GM21717 (cell line): ENCODE results near the gene BTG2.
"Not testable (repeated sequence)": the region's sequence is repeated elsewhere in the genome, so short reads cannot be mapped to it uniquely, and the experiment has no call there.

ENCODE experiments used
- ATAC-seq: cut with Tn5 transposase; IDR thresholded peaks from one replicate; pipeline ENCODE4 v1.9.1; 2021; ENCODE audit warnings: mild to moderate bottlenecking, moderate library complexity; ENCODE audit not compliant: unreplicated experiment

Gene BTG2

DNA sequence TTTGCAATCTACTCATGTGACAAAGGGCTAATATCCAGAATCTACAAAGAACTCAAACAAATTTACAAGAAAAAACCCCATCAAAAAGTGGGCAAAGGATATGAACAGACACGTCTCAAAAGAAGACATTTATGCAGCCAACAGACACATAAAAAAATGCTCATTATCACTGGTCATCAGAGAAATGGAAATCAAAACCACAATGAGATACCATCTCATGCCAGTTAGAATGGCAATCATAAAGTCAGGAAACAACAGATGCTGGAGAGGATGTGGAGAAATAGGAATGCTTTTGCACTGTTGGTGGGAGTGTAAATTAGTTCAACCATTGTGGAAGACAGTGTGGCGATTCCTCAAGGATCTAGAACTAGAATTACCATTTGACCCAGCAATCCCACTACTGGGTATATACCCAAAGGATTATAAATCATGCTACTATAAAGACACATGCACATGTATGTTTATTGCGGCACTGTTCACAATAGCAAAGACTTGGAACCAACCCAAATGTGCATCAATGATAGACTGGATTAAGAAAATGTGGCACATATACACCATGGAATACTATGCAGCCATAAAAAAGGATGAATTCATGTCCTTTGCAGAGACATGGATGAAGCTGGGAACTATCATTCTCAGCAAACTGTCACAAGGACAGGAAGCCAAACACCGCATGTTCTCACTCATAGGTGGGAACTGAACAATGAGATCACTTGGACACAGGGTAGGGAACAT, 8.9 kb downstream of the BTG2 start:
- not testable (repeated sequence) for ATAC-seq

DNA sequence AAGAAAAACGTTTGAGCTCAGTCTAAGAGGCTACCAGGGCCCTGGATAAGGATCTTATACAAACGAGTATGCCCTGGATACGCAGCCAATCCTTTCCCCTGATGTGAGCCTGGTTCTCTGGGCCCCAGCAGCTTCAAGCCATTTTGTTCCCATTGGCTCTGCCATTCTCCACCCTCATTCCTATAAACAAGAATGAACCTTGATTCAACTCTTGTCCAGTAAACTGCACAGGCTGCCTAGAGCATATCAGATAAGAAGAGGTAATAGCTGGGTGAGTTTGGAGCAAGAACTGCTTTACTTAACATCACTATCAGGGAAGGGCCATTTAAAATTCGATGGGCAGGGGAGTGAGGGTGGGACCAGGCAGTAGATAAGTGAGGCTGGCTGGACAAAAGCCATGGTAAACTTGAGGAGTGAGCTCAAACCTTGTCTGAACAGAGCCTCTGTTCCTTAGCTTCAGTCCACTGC, 11.3 kb downstream of the BTG2 start:
- no peak for ATAC-seq

- no peak for ATAC-seq
Measured at GRCh38 chr1:203317429-203318228, 12.3 kb downstream of the BTG2 start.

GRCh38 chr1:203318229-203318517, 12.9 kb downstream of the BTG2 start:
- ATAC-seq, result no peak

GRCh38 chr1:203320591-203321272, 15.4 kb downstream of the BTG2 start:
- ATAC-seq, result peak; percentile 50

DNA sequence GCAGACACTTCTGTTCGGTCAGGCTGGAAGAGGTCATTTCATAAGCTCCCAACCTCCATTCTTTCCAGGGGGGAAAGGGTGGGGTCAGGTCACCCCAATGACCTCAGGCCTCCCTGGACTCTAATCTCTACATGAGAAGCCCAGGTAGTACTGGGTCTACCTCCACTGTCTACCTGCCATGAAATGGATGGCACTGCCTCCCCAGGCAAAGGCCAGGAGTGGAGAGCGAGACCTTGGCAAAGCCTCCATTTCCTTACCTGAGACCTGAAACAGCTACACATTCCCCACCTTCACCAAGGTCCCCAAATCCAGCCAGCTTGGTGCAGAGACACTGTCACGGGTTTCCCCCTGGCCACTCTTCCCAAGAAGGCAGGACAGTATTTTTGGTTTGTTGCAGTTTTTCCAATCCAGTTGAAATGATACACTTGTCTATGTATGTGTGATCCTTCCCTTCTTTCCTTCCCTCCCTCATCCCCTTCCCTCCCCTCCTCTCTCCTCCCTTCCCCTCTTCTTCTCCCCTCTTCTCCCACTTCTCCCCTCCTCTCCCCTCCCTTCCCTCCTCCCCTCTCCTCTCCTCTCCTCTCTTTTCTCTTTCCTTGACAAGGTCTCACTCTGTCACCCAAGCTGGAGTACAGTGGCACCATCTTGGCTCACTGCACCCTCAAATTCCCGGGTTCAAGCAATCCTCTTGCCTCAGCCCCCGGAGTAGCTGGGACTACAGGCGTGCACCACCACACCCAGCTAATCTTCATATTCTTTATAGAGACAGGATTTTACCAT, 16.1 kb downstream of the BTG2 start:
- no peak for ATAC-seq

GRCh38 chr1:203322500-203323179, 17.3 kb downstream of the BTG2 start:
- ATAC-seq, result no peak

DNA sequence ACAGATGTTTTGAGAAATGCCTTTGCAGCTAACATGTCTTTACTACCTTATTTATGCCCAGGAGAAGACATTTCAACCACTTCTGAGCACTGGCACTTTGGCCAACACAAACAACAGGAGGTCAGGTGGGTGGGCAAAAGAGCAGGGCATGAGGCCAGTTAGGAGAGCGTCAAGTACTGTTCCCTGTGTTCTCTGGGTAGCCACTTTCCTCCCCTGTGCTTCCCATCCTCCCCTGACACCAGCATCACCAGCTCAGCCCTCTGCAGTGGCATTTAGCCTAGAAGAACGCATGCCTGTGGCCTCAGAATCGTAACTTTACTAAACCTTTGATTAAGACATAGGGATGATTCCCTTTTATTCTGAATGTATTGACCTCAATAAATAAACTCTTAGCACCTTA, 18.3 kb downstream of the BTG2 start:
- no peak for ATAC-seq

DNA sequence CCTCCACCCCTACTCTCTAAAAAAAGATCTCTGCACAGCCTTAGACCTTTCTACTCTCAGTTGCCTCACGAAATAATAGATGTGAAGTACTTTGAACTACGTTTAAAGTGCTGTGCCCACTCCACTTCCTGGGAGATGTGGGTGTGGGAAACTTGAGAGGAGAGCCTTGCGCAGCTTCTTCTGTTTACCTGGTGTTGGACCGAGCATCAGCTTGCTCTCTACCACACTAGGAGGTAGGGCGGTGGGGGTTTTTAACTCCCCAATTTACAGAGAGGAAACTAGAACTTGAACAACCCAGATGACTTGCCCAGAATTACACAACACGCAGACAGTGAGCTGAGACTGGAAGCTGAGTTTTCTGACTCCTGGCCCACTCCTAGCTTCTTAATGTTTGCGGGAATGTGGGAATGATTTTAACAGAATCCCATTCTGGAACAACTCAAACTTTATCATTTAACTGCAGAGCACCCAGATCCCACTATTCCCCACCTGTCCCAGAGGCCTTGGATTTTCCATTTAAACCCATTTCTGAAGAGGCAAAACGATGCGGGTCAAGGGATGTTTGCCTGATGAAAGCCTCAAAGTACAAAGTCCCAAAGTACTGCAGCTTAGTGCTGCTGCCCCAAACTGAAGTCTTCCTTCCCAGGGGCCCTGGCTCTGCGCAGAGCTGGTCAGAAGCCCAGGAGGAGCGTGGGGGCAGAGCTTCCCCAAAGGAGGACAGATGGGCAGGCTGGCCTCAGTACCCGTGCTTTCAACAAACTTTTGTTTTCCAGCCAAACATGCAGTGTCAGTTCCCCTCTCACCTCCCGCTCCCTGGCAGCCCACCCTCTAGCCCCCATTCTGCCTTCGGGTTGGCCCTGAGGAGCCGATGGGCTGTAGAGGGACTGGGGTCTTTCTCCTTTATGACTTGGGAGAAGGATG, 19.0 kb downstream of the BTG2 start:
- ATAC-seq, result no peak

GRCh38 chr1:203325026-203325417, 19.7 kb downstream of the BTG2 start:
- peak; percentile 25 for ATAC-seq

DNA sequence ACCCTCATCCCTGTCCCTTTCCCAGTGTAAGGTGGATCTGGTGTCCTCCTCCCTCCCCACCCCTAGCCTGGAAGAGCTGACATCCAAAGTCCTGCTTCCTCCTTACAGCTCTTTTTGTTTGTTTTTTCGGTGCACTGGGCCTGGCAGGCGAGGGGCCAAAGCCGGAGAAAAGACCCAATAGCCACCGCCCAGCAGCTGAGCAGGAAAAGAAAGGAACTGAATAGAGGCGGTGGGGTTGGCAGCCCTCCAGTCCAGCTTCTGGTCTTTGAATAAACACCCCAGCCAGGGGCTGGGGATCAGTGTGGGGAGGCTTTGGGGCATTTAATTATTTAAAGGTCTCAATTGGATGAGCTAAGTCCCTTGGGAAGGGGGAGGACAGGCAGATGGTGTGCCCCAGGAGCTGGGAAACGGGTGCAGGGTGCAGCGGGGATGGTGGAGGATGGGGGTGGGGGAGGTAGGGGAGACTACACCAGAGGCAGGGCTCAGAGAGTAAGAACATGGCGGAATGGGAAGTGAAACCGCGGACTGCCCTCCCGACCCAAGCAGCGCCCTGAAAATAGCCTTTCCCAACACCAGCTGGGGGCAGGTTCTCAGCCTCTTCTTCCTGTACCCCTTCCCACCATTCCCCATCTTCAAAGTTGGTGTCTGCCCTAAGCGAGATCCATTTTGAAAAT, 20.2 kb downstream of the BTG2 start:
- ATAC-seq, result no peak

DNA sequence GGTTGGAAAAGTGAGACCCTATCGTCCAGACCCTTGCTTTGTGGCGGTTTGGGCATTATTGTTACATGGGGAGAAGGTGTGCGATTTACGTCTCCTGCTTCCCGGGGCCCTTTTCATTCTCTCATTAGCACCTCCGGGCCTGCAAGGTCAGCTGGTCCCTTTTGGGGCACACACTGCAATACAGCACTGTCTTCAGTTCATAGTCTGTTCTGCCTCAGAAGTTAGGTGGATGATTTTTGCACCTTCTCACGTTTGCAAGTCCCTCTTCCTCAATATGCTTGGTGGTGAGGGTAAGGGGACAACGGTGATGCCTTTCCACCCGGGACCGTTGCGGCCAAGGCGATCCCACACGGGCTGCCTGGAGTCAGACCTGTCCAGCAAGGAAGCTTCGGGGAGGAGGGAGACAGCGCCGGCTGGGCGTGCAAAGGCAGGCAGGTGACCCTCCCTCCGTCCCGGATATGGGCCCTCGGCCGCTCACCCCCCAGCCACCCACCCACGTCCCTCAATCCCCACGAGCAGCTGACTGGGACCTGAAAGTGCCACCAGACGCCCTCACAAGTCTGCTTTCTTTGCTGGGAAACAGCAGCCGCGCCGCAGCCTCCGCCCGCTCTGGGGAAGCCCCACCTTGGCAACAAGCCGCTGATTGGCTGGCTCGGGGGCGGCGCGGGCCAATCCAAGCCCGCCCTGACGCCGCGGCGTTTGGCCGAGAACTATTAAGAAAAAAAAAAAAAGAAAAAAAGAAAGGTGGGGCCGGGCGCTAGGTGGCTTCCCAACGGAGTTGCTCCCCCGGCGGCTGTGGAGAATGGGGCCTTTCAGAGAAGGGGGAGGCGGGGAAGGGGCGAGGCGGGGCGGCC, 21.7 kb downstream of the BTG2 start:
- ATAC-seq, result peak; percentile 64

DNA sequence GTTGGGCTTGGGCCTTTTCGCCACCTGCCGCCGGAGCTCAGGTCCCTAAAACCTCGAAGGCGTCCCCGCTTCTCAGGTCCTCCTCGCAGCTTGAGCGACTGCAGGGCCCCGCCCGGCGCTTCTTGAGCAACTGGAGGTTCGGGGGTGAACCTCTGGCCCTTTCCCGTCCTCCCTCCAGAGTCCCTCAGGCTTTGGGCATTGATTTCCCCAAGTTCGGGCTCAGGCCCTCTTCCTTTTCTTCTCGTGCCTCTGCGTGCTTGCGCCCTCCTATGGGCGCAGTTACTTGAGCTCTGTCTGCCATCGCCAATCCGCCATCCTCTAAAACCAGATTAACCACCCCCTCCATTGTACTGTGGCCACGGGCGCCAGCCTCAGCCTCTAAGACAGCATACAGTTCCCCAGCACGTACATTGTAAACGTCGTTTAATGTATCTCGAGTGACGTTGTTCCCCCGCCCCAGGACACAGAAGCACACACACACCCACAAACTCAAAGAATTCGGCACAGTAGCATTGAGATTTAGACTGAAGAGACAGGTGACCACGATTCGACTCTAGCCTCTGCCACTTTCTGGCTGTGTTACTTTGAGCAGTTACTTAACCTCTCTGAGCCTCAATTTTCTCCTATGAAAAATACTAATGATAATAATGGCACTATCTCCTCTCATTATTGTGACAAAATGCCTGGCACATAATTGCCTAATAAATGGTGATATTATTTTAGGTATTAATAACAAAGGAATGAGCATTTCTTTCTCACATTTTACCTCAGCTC, 22.6 kb downstream of the BTG2 start:
- ATAC-seq, result peak; percentile 26

DNA sequence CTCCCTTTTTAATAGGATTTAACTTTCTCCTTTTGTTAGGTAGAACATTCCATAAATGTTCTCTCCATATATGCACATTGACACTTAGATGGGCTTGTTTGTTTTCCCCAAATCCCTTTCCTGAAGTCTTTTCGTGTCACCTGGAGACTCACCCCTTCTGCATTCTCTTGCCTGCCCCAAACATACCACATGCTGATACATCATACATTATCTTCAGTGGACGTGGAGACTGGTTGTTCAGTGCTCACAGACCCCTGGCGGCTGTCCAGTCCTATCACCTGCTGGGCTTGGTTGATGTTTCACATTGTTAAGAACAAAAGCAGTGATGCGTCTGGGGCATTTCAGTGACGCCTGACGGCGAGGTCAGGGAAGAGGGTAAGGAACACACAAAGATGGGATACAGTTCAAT, 23.4 kb downstream of the BTG2 start:
- ATAC-seq, result no peak

DNA sequence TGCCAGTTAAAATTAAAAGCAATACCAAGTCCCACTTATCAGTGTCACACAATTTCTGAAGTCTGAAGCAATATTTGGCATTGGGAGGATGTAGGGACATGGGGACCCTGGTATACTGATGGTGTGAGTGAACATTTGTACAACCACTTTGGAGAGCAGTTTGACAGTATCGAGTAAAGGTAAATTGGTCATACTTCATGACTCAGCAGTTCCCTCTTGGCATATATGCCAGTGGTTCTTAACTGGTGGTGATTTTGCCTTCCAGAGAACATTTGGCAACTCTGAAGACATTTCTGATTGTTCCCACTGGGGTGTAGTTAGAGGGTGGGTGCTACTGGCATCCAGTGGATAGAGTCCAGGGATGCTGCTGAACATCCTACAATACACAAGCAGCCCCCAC, 25.9 kb downstream of the BTG2 start:
- no peak for ATAC-seq

DNA sequence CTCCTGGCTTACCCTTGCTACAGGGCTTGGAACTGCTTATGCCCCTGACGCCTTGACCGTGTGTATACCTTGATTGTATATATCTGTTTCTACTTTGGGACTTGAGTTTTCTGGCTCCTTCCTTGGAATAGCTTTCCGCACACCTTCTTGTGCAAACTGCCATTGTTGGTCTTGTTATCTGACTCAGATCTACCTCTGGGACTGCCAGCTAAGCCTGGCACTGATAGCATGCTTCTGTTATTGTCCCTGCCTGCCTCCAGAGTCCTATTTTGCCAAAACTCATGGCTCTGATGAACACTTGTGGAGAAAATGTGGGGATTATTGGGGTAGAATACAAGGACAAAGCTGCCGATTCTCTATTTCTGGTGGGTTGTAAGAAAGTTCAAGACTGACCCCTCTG, 30.2 kb downstream of the BTG2 start:
- ATAC-seq, result no peak

DNA sequence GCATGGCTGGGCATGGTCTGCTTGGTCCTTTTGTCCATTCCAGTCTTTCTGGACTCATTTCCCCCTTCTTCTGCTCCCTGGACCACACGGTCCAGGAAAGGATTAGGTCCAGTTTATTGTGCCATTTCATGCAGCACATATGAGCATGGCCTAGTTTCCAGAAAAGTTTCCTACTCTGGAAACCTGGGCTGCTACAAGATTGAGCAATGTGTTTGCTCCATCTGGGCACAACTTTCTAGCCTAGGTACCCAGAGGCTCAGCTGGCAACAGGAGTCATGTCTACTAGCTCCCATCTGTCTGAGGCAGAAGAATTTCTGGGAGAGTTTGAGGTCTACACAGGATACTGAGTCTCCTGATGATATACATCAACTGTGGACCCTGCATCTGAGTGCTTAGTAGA, 30.8 kb downstream of the BTG2 start:
- no peak for ATAC-seq
